Activated T-cell treated with anti-CD3 and anti-CD28 coated beads for 48 hours (primary cell): ENCODE measurements around the gene HS3ST3A1.
"Not testable (repeated sequence)": the region's sequence is repeated elsewhere in the genome, so short reads cannot be mapped to it uniquely, and the experiment has no call there.

ENCODE experiments used
- DNase-seq: peaks from one replicate; pipeline ENCODE4 v3.0.0-alpha.2; 2020; ENCODE audit warnings: low read depth

Gene HS3ST3A1

GRCh38 chr17:13575922-13576419 lies 25.8 kb downstream of the HS3ST3A1 start:
- DNase-seq = no peak

DNA sequence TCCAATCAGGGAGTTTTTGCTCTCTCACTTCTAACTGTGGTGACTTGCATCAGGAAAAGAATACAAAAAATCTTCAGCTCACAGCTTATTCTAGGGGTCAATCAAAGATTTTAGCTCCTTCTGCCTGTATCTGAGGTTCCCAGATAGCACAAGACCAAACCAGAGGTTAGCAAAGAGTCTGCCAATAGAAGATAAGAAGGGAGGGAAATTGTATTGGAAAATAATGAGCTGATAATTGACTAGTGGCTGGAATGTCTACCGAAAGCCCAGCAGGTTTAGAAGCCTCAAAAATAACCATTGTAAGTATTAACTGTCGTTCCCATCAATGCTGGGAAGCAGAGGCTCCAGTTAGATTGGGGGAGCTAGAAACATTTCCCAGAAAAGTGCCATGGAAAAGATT lies 26.3 kb downstream of the HS3ST3A1 start:
- no peak for DNase-seq

DNA sequence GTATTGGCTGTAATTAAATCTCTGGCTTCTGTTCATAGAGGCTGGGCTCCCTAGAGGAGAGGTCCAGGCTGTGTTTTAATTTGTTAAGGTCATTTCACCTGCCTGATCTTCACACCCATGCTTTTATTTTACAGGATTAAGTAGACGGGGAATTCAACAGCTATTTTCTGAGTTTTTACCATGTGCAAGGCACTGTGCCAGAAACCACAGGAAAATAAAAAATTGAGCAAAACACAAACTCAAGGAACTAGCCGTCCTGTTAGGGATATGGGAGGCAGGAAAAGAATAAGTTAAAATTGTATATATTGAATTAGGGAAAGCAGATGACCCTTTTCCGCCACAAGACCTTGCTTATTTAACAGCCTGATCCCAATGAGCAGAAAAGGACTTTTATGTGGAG lies 29.1 kb downstream of the HS3ST3A1 start:
- DNase-seq = no peak

GRCh38 chr17:13569398-13570123 lies 32.2 kb downstream of the HS3ST3A1 start:
- DNase-seq = no peak

GRCh38 chr17:13568582-13569397 lies 32.9 kb downstream of the HS3ST3A1 start:
- no peak for DNase-seq

- no peak for DNase-seq
These were observed 37.9 kb downstream of the HS3ST3A1 start for GRCh38 chr17:13563866-13564265.

DNA sequence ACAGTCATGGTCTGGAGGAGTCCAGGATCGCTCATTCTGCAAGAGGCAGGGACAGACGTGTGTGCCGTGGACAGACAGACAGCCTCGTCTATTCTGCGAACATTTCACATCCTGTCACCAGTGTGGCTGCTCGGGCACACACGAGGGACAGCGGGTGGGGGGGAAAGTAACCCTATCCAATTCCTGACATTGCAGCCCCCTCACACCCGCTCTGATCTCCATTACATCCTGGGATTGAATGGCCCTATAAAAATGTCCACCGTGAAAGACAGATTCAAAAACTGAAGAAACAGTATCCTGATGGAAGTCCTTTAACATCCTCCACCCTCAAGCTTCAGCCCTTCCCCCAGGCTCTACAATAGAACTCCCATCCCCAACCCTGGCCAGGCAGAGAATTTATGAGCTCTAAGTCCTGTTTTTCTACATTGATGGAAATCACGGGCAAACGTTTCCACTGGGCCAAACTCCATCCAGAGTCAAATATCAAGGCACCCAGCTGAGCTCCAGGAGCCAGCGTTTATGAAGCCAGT lies 39.4 kb downstream of the HS3ST3A1 start:
- no peak for DNase-seq

GRCh38 chr17:13561606-13562270 lies 40.0 kb downstream of the HS3ST3A1 start:
- no peak for DNase-seq

DNA sequence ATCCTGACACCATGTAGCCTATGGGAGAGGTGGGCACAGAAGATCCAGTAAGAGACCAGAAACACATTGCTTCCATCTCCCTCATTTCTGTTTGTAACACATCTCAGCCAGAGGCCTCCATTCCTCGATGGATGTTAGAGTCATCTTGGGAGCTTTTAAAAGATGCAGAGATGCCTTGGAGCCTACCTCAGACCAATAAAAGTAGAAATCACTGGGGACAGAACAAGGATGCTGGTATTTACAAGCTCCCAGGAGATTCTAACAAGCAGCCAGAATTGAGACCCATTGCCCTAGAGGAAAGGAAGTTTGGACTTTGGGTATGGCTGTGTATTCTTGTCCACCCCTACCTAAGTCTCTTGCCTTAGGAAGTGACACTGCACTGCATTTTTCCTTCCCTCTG lies 40.8 kb downstream of the HS3ST3A1 start:
- DNase-seq = no peak

- DNase-seq = no peak
These were observed 43.1 kb downstream of the HS3ST3A1 start for GRCh38 chr17:13558588-13558987.

GRCh38 chr17:13557077-13557476 lies 44.7 kb downstream of the HS3ST3A1 start:
- no peak for DNase-seq

- no peak for DNase-seq
These were observed 47.5 kb downstream of the HS3ST3A1 start for GRCh38 chr17:13554231-13554630.

DNA sequence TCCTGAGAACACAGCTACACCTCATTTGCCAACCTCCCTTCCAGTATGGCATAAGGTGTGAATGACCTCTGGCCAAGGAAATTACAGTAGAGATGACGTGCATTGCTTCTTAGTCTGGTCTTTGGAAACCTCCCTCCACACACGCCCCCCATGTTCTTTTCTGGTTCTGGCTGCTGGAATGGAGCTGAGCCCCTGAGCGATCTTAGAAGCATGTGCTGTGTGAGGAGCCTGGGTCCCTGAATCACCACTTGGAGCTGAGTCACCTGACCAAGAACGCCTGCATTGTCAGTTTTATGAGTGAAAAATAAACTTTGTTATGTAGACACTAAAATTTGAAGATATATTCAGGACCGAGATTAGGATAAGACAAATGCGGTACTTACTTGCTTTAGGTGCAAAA lies 51.4 kb downstream of the HS3ST3A1 start:
- no peak for DNase-seq

GRCh38 chr17:13548576-13548975 lies 53.2 kb downstream of the HS3ST3A1 start:
- not testable (repeated sequence) for DNase-seq

DNA sequence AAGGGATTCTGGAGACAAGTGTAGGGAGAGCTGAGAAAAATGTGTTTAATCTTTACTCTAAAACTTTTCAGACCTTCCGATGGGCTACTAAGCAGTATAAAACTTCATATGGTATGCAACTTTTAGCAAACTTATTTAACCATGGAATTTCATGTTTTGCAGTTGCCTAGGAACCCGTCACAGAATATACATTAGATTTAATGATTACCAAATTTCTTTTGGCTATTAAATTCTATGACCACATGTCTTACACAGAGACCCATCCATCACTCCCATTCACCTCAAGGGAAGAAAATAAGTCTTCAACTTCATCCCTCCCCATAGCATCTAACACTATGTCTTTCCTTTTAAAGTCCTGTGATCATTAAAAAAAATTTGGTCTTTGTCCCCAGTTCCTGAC lies 54.9 kb downstream of the HS3ST3A1 start:
- no peak for DNase-seq

- no peak for DNase-seq
These were observed 55.8 kb downstream of the HS3ST3A1 start for GRCh38 chr17:13545941-13546340.

GRCh38 chr17:13544765-13545164 lies 57.0 kb downstream of the HS3ST3A1 start:
- no peak for DNase-seq

- DNase-seq = no peak
These were observed 57.4 kb downstream of the HS3ST3A1 start for GRCh38 chr17:13544292-13544691.

GRCh38 chr17:13542636-13543035 lies 59.1 kb downstream of the HS3ST3A1 start:
- DNase-seq = no peak

DNA sequence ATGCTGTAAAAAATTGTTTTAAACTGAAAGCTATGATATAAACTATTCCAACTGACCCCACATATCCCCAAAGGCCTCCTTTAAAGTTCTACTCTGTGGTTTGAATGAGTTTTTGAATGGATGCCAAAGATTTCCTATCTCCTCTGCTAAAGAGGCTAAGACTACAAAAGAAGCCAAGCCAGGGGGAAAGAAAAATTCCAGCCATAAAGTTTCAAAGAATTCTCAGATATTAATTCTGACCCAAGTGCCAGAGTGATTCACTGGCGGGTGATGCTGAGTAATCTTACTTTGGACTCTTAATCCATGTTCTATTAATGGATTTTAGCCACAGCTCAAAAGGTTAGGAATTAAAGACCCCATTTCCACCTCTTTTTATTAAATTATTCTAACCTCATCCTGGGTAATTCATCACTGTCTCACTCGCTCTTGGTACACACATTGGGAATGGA lies 60.7 kb downstream of the HS3ST3A1 start:
- no peak for DNase-seq

DNA sequence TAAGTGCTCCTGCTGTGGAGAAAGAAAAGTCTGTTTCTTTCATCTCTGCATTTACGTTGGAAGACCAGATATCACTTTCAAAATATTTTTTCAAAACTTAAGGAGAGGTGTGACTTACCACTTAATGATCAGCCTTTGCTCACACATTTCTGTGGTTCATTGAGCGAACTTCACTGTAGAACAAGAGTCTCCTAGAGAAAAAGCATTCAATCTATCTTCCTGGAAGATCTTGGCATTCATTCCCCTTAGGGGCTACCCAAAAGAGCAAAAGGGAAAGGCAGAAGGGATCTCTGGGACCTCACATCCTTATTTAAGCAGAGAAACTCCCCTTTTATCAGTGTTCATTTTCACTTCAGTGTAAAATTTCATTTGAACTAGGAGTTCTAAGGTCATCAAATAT lies 61.2 kb downstream of the HS3ST3A1 start:
- no peak for DNase-seq

GRCh38 chr17:13539421-13539820 lies 62.3 kb downstream of the HS3ST3A1 start:
- no peak for DNase-seq
